GM19328 (cell line): ENCODE data around the gene LGMN.
"Not testable (repeated sequence)": the region's sequence is repeated elsewhere in the genome, so short reads cannot be mapped to it uniquely, and the experiment has no call there.

Experiments
- ATAC-seq: cut with Tn5 transposase; IDR thresholded peaks from one replicate; pipeline ENCODE4 v1.9.1; 2021; ENCODE audit warnings: mild to moderate bottlenecking, moderate library complexity; ENCODE audit not compliant: unreplicated experiment

Gene LGMN

GRCh38 chr14:92702441-92702918, 45.9 kb downstream of the LGMN start:
- no peak for ATAC-seq

- ATAC-seq: no peak
These were observed 46.6 kb downstream of the LGMN start for GRCh38 chr14:92701826-92702225.

- ATAC-seq: no peak
These were observed 50.0 kb downstream of the LGMN start for GRCh38 chr14:92698393-92698792.

GRCh38 chr14:92696366-92696765, 52.1 kb downstream of the LGMN start:
- ATAC-seq: no peak

- no peak for ATAC-seq
These were observed 52.9 kb downstream of the LGMN start for GRCh38 chr14:92695562-92695961.

- no peak for ATAC-seq
These were observed 53.6 kb downstream of the LGMN start for GRCh38 chr14:92694807-92695206.

- ATAC-seq: no peak
These were observed 54.2 kb downstream of the LGMN start for GRCh38 chr14:92693998-92694795.

GRCh38 chr14:92692822-92693226, 55.6 kb downstream of the LGMN start:
- ATAC-seq: no peak

GRCh38 chr14:92690171-92691011, 58.0 kb downstream of the LGMN start:
- ATAC-seq: no peak

GRCh38 chr14:92688434-92689375, 59.7 kb downstream of the LGMN start:
- ATAC-seq: no peak

GRCh38 chr14:92687681-92688433, 60.6 kb downstream of the LGMN start:
- no peak for ATAC-seq

GRCh38 chr14:92686900-92687427, 61.5 kb downstream of the LGMN start:
- ATAC-seq: peak; percentile 47

- ATAC-seq: no peak
These were observed 62.0 kb downstream of the LGMN start for GRCh38 chr14:92686411-92686899.

GRCh38 chr14:92685784-92686355, 62.6 kb downstream of the LGMN start:
- ATAC-seq: no peak

GRCh38 chr14:92684801-92685560, 63.4 kb downstream of the LGMN start:
- no peak for ATAC-seq

GRCh38 chr14:92683041-92683440, 65.4 kb downstream of the LGMN start:
- no peak for ATAC-seq

GRCh38 chr14:92680781-92681650, 67.4 kb downstream of the LGMN start:
- ATAC-seq: no peak

- not testable (repeated sequence) for ATAC-seq
These were observed 68.1 kb downstream of the LGMN start for GRCh38 chr14:92680330-92680729.
